SU-DHL-6 (cell line): ENCODE data around the gene SERPINB6.

Experiments used
- EZH2phosphoT487 ChIP-seq: fragments of 200-600 bp; sonication (generic), shearing (Covaris generic); conservative IDR thresholded peaks from 2 replicates; pipeline ENCODE4 v1.6.1; 2018; ENCODE audit warnings: mild to moderate bottlenecking, antibody characterized with exemption, low read length, moderate library complexity, mixed read lengths
- TF ChIP-seq, protein P1 (sequence below): fragments of 200-600 bp; sonication (generic); IDR thresholded peaks from one replicate; pipeline ENCODE4 v1.5.1; 2017; ENCODE audit warnings: antibody characterized with exemption, mild to moderate bottlenecking, low read length, moderate library complexity; ENCODE audit not compliant: insufficient read depth, poor library complexity, severe bottlenecking

GRCh38 chr6:2988094-2988425 is 16.7 kb upstream of the SERPINB6 start:
- TF ChIP-seq, protein P1, sequence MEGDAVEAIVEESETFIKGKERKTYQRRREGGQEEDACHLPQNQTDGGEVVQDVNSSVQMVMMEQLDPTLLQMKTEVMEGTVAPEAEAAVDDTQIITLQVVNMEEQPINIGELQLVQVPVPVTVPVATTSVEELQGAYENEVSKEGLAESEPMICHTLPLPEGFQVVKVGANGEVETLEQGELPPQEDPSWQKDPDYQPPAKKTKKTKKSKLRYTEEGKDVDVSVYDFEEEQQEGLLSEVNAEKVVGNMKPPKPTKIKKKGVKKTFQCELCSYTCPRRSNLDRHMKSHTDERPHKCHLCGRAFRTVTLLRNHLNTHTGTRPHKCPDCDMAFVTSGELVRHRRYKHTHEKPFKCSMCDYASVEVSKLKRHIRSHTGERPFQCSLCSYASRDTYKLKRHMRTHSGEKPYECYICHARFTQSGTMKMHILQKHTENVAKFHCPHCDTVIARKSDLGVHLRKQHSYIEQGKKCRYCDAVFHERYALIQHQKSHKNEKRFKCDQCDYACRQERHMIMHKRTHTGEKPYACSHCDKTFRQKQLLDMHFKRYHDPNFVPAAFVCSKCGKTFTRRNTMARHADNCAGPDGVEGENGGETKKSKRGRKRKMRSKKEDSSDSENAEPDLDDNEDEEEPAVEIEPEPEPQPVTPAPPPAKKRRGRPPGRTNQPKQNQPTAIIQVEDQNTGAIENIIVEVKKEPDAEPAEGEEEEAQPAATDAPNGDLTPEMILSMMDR, result no peak
- TF ChIP-seq EZH2phosphoT487, result no peak
